OCI-LY1 (cell line): ENCODE measurements around the gene IGF2BP1.

ENCODE experiments used
- CTCF ChIP-seq: fragments of 200-600 bp; sonication (generic), shearing (Covaris generic); IDR thresholded peaks from 2 replicates; pipeline ENCODE4 v1.5.1; 2017; ENCODE audit warnings: mild to moderate bottlenecking, antibody characterized with exemption, low read length, moderate library complexity, mixed read lengths
- EZH2 ChIP-seq: fragments of 200-600 bp; sonication (generic), shearing (Covaris generic); IDR thresholded peaks from 2 replicates; pipeline ENCODE4 v1.8.0; 2017; ENCODE audit warnings: borderline replicate concordance, mixed run types, mild to moderate bottlenecking, antibody characterized with exemption, low read length, moderate library complexity, mixed read lengths

GRCh38 chr17:49076573-49077384 is 79.6 kb downstream of the IGF2BP1 start:
- no peak for TF ChIP-seq CTCF
- TF ChIP-seq EZH2 = no peak
